BJ (cell line): Measurements from ENCODE around the gene TSC2. TPM values are rescaled to one million over a fixed set of nuclear protein-coding genes. Genes with fewer than 3 reads are reported as not detected.
"Not testable (repeated sequence)": the region's sequence is repeated elsewhere in the genome, so short reads cannot be mapped to it uniquely, and the experiment has no call there.

Experiments
- CTCF ChIA-PET: fragments of 350-600 bp; formaldehyde crosslinking; extraction: SDS; loops from one replicate; lab custom pipeline; 2021; ENCODE audit warnings: antibody characterized with exemption, inconsistent platforms; lab: Yijun Ruan, JAX
- POLR2A ChIA-PET: fragments of 300-600 bp; sonication (Branson Sonifier 250); formaldehyde crosslinking; extraction: SDS; loops from one replicate; lab custom pipeline; 2021; ENCODE audit warnings: antibody characterized with exemption; lab: Charles Lee
- DNase-seq: peaks from one replicate; pipeline ENCODE4 v3.0.0-alpha.2; 2011; ENCODE audit warnings: low read depth
- H3K27me3 ChIP-seq: 2 replicates; pipeline ENCODE4 v1.6.0; 2011; ENCODE audit warnings: low read length; ENCODE audit not compliant: control insufficient read depth, insufficient read depth
- H3K36me3 ChIP-seq: 2 replicates; pipeline ENCODE4 v1.5.1; 2011; ENCODE audit warnings: low read length; ENCODE audit not compliant: control insufficient read depth, insufficient read depth
- H3K4me3 ChIP-seq: 2 replicates; pipeline ENCODE4 v1.5.1; 2011; ENCODE audit warnings: low read depth, mild to moderate bottlenecking, control low read depth, low read length
- polyA plus RNA-seq: library from polyadenylated mRNA; depleted of rRNA; stranded (reverse); fragments of >200 nt; gene quantifications from 2 replicates; pipeline ENCODE4 v1.2.3, GENCODE V29; 2011
- TF ChIP-seq, protein P1 (sequence below): IDR thresholded peaks from 2 replicates; pipeline ENCODE4 v1.5.1; 2011; ENCODE audit warnings: low read depth, mild to moderate bottlenecking, control low read depth, inconsistent platforms, low read length, moderate library complexity; ENCODE audit not compliant: insufficient read depth

The TSC2 gene
- polyA plus RNA-seq, 1 experiment, result 66.3 TPM

- Histone ChIP-seq H3K4me3 (peak within 1 kb of the TSS; percentile 77), H3K36me3 (peaks cover 9% of the 10 kb centered on the region), H3K27me3 (no peaks in the 10 kb centered on the region)
- TF ChIP-seq, protein P1, sequence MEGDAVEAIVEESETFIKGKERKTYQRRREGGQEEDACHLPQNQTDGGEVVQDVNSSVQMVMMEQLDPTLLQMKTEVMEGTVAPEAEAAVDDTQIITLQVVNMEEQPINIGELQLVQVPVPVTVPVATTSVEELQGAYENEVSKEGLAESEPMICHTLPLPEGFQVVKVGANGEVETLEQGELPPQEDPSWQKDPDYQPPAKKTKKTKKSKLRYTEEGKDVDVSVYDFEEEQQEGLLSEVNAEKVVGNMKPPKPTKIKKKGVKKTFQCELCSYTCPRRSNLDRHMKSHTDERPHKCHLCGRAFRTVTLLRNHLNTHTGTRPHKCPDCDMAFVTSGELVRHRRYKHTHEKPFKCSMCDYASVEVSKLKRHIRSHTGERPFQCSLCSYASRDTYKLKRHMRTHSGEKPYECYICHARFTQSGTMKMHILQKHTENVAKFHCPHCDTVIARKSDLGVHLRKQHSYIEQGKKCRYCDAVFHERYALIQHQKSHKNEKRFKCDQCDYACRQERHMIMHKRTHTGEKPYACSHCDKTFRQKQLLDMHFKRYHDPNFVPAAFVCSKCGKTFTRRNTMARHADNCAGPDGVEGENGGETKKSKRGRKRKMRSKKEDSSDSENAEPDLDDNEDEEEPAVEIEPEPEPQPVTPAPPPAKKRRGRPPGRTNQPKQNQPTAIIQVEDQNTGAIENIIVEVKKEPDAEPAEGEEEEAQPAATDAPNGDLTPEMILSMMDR, result no peak
- CTCF ChIA-PET, result interaction anchor here (2.8 kb wide), 1 partner anchor 13 kb away, joined by 10 read pairs; no protein-coding TSS in a partner anchor
- no peak for DNase-seq
- POLR2A ChIA-PET, result no interaction called here
These were observed 37.8 kb upstream of the TSC2 start, which contains the start of gene ZNF598 for GRCh38 chr16:2009791-2010510. TSS of gene ZNF598 (minus strand) at chr16:2009821.

DNA sequence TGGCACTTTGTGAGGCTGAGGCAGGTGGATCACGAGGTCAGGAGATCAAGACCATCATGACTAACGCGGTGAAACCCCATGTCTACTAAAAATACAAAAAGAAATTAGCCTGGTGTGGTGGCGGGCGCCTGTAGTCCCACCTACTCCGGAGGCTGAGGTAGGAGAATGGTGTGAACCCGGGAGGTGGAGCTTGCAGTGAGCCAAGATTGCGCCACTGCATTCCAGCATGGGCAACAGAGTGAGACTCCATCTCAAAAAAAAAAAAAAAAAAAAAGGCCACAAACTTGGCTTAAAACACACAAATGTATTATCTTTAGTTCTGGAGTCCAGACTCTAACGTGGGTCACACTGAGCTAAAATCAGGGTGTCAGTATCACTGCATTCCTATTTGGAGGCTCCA, 36.1 kb upstream of the TSC2 start:
- DNase-seq, H3K4me3 ChIP-seq, POLR2A ChIA-PET, H3K27me3 ChIP-seq, H3K36me3 ChIP-seq: not testable (repeated sequence)
- CTCF ChIA-PET, result interaction anchor here (1.3 to 2.9 kb wide), 4 partner anchors 8 to 129 kb away, joined by 3 to 12 read pairs (median 7); no protein-coding TSS in a partner anchor

DNA sequence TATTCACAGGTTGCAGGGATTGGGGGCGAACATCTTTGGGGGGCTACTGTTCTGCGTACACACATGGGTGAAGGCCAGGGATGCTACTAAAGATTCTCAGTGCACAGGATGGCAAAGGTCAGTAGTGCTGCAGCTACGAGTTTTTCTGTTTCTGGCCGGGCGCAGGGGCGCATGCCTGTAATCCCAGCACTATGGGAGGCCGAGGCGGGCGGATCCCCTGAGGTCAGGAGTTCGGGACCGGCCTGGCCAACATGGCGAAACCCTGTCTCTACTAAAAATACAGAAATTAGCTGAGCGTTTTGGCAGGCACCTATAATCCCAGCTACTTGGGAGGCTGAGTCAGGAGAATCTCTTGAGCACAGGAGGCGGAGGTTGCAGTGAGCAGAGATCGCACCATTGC, 34.3 kb upstream of the TSC2 start:
- DNase-seq, result no peak
- Histone ChIP-seq H3K4me3 (no peak overlapping the region), H3K27me3 (no peaks in the 10 kb centered on the region), H3K36me3 (no peaks in the 10 kb centered on the region)
- TF ChIP-seq, protein P1, result no peak
- ChIA-PET CTCF (interaction anchor here (0.7 to 2.9 kb wide), 7 partner anchors 9 to 211 kb away, joined by 3 to 12 read pairs (median 4); no protein-coding TSS in a partner anchor), POLR2A (no interaction called here)

DNA sequence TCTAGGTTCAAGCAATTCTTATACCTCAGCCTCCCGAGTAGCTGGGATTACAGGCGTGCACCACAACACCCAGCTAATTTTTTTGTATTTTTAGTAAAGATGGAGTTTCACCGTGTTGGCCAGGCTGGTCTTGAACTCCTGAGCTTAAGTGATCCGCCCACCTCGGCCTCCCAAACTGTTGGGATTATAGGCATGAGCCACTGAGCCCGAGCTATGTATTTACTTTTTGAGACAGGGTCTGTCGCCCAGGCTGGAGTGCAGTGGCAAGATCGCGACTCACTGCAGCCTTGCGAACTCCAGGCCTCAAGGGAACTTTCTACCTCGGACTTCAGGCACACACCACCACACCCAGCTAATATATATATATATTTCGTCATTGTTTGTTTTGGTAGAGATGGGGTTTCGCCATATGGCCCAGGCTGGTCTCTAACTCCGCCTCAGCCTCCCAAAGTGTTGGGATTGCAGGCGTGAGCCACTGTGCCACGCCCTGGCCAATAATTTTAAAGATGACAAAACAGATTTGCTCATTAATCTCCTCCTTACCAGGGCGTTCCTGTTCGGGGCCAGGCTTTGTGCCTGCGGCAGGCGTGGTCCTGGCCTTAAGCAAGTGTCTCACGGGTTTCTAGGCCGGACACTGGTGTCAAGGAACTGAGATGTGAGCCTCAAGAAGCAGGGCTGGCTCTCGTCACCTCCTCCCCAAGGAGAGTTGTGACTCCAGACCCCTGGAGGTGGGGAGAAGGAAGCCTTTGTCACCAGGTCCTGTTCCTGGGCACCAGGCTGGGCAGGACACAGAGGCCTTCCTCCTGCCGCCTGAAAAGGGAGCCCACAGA, 32.5 kb upstream of the TSC2 start:
- TF ChIP-seq, protein P1, result no peak
- no peak for DNase-seq
- ChIA-PET POLR2A (no interaction called here), CTCF (interaction anchor here (0.7 to 3.4 kb wide), 3 partner anchors 32 to 126 kb away, joined by 3 to 15 read pairs (median 5); partner anchors contain the start of genes NTHL1 and TSC2)
- Histone ChIP-seq H3K27me3 (peaks cover 6% of the 10 kb centered on the region; the same call in 1 of the 2 replicates), H3K4me3 (no peak overlapping the region), H3K36me3 (no peaks in the 10 kb centered on the region)

DNA sequence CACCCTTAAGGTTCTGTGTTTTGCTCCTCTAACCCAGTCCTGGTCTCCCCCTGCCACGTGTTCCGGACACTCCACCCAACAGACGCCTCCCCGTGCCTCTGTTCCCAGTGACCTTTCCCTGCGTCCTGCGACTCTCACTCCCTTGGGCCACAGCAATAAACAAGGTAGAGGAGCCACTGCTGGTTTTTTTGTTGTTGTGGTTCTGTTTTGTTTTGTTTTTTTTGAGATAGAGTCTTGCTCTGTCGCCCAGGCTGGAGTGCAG, 31.9 kb upstream of the TSC2 start:
- TF ChIP-seq, protein P1, result no peak
- Histone ChIP-seq H3K27me3 (peaks cover 6% of the 10 kb centered on the region; the same call in 1 of the 2 replicates), H3K36me3 (no peaks in the 10 kb centered on the region), H3K4me3 (no peak overlapping the region)
- ChIA-PET POLR2A (no interaction called here), CTCF (interaction anchor here (1.5 to 3.4 kb wide), 2 partner anchors 32 to 125 kb away, joined by 5 to 15 read pairs; partner anchors contain the start of genes NTHL1 and TSC2)
- no peak for DNase-seq
